ENCODE data around the gene SRBD1.

DNA sequence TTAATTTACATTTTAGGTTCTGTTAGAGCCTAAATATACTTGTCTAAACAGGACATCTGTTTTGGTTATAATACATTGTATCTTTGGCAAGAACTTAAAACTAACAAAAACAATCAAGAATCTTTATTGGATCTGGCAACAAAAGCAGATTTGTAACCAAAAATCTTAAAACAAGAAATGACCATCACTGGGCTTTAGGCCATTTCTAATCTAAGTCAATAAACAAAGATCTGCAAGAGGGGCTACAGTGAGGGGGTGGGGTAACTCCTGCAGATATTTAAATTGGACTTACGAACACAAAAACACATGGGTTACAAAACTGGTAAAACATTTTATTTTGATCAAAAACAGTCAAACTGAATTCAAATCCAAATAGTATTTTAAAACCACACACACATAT is 77.3 kb downstream of the SRBD1 start:
- TF ChIP-seq, protein P1, sequence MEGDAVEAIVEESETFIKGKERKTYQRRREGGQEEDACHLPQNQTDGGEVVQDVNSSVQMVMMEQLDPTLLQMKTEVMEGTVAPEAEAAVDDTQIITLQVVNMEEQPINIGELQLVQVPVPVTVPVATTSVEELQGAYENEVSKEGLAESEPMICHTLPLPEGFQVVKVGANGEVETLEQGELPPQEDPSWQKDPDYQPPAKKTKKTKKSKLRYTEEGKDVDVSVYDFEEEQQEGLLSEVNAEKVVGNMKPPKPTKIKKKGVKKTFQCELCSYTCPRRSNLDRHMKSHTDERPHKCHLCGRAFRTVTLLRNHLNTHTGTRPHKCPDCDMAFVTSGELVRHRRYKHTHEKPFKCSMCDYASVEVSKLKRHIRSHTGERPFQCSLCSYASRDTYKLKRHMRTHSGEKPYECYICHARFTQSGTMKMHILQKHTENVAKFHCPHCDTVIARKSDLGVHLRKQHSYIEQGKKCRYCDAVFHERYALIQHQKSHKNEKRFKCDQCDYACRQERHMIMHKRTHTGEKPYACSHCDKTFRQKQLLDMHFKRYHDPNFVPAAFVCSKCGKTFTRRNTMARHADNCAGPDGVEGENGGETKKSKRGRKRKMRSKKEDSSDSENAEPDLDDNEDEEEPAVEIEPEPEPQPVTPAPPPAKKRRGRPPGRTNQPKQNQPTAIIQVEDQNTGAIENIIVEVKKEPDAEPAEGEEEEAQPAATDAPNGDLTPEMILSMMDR (optimal IDR thresholded peaks at IDR 0.05 in 1 of 3, IDR thresholded peaks at IDR 0.05 in 1 of 3, conservative IDR thresholded peaks at IDR 0.05 in 1 of 3; ENCODE audit: extremely low read depth in 1 of 3, insufficient read depth in 2 of 3, low read length in 3 of 3): no peak
- no peak for TF ChIP-seq EZH2 (IDR thresholded peaks at IDR 0.05; ENCODE audit: low read length)
